K562 (cell line): ENCODE data around the gene CD99L2. TPM values are rescaled to one million over a fixed set of nuclear protein-coding genes. Genes with fewer than 3 reads are reported as not detected.

Experiments
- ATAC-seq: fragments of 200-7000 bp; cut with Tn5 transposase; 3 replicates; pipeline ENCODE4 v1.9.1; 2020; ENCODE audit warnings: moderate library complexity
- BruUV-seq: library from RNA; stranded (reverse); fragments of 400-500 nt; replicated peaks from 2 replicates; lab custom pipeline; 2021; lab: Mats Ljungman, UMichigan
- CTCF ChIA-PET: fragments of 300-600 bp; formaldehyde crosslinking; extraction: SDS; loops from one replicate; lab custom pipeline; 2021; ENCODE audit warnings: low intra/inter-chr PET ratio; lab: Yijun Ruan, JAX
- POLR2A ChIA-PET: fragments of 300-600, 350-650 bp; sonication (Branson Sonifier 250); formaldehyde crosslinking; extraction: SDS; loops from one replicate; lab custom pipeline; 2021; ENCODE audit warnings: antibody characterized with exemption, inconsistent platforms; lab: Yijun Ruan, JAX
- DNase-seq, 4 experiments: peaks; one replicate each; pipeline versions ENCODE4 v3.0.0 to v3.0.0-alpha.2; 2011 to 2018; ENCODE audit warnings: low spot score in 3 of 4, mixed read lengths in 3 of 4; ENCODE audit errors: extremely low read depth in 1 of 4
- FAIRE-seq: peaks from 2 replicates; lab custom pipeline; 2011; peaks lifted over from hg19 to GRCh38; lab: Jason Lieb, UNC
- H2AFZ ChIP-seq: 2 replicates; pipeline ENCODE4 v1.6.0; 2011; ENCODE audit warnings: low read depth, low read length, control low read depth, inconsistent platforms
- H3K27ac ChIP-seq: fragments of 200-600 bp; 3 replicates; pipeline ENCODE4 v1.8.0; 2011; ENCODE audit warnings: low read depth, mild to moderate bottlenecking, control low read depth, inconsistent platforms, low read length, moderate library complexity, mixed read lengths; ENCODE audit errors: extremely low read depth
- H3K27me3 ChIP-seq, 2 experiments: fragments of 300-600 bp in 1 of 2; 2 replicates in 1 of 2; 3 replicates in 1 of 2; pipeline versions ENCODE4 v1.6.0 to v1.8.0; 2011; ENCODE audit warnings: inconsistent platforms in 2 of 2, low read length in 2 of 2, mild to moderate bottlenecking in 1 of 2, mixed read lengths in 1 of 2, moderate library complexity in 1 of 2; ENCODE audit not compliant: control insufficient read depth in 2 of 2, insufficient read depth in 2 of 2
- H3K36me3 ChIP-seq: fragments of 300-600 bp; 3 replicates; pipeline ENCODE4 v1.8.0; 2011; ENCODE audit warnings: mild to moderate bottlenecking, low read length, inconsistent platforms; ENCODE audit not compliant: control insufficient read depth, insufficient read depth
- H3K4me1 ChIP-seq, 2 experiments: fragments of 200-600 bp in 1 of 2; replicated peaks in 1 of 2; 2 replicates in 1 of 2; 3 replicates in 1 of 2; pipeline versions ENCODE4 v1.5.1 to v1.8.0; 2011; ENCODE audit warnings: inconsistent platforms in 2 of 2, low read length in 2 of 2, mild to moderate bottlenecking in 1 of 2, mixed read lengths in 1 of 2, moderate library complexity in 1 of 2; ENCODE audit not compliant: control insufficient read depth in 2 of 2, insufficient read depth in 2 of 2
- H3K4me2 ChIP-seq: 2 replicates; pipeline ENCODE4 v1.6.1; 2011; ENCODE audit warnings: low read length, control low read depth, inconsistent platforms, mixed read lengths; ENCODE audit not compliant: insufficient read depth
- H3K4me3 ChIP-seq: fragments of 200-600 bp; sonication (generic), shearing (Covaris generic); 2 replicates; pipeline ENCODE4 v1.5.1; 2016; ENCODE audit warnings: control low read depth, inconsistent platforms
- H3K79me2 ChIP-seq: fragments of 200-600 bp; 3 replicates; pipeline ENCODE4 v1.8.0; 2011; ENCODE audit warnings: low read length, inconsistent platforms; ENCODE audit not compliant: control insufficient read depth, insufficient read depth
- H3K9ac ChIP-seq, 2 experiments: 2 replicates each; pipeline versions ENCODE4 v1.6.0 to v1.6.1; 2011; ENCODE audit warnings: low read depth in 2 of 2, low read length in 2 of 2, control low read depth in 1 of 2, inconsistent platforms in 1 of 2, mild to moderate bottlenecking in 1 of 2, mixed read lengths in 1 of 2; ENCODE audit not compliant: insufficient read depth in 1 of 2
- H3K9me1 ChIP-seq: one replicate; pipeline ENCODE4 v1.6.0; 2011; ENCODE audit warnings: inconsistent platforms, mild to moderate bottlenecking, low read length, moderate library complexity; ENCODE audit not compliant: control insufficient read depth, insufficient read depth
- H3K9me3 ChIP-seq: replicated peaks from 2 replicates; pipeline ENCODE4 v1.5.1; 2011; ENCODE audit warnings: low read depth, low read length, inconsistent platforms; ENCODE audit not compliant: control insufficient read depth, insufficient read depth
- H4K20me1 ChIP-seq: replicated peaks from 2 replicates; pipeline ENCODE4 v1.6.1; 2011; ENCODE audit warnings: low read length, inconsistent platforms, mixed read lengths; ENCODE audit not compliant: control insufficient read depth, insufficient read depth
- ASH1L ChIP-seq: fragments of 450-650 bp; IDR thresholded peaks from 2 replicates; pipeline ENCODE4 v1.6.1; 2018; ENCODE audit warnings: borderline replicate concordance, mild to moderate bottlenecking, low read depth; ENCODE audit not compliant: partially characterized antibody
- CBX2 ChIP-seq: fragments of 200-600 bp; sonication (generic); IDR thresholded peaks from one replicate; pipeline ENCODE4 v1.6.1; 2012; ENCODE audit warnings: mild to moderate bottlenecking, low read length, inconsistent platforms; ENCODE audit not compliant: insufficient read depth, poor library complexity, severe bottlenecking
- CBX3 ChIP-seq, 2 experiments: IDR thresholded peaks; 1 replicate in 1 of 2; 2 replicates in 1 of 2; pipeline ENCODE4 v1.6.1; 2012; ENCODE audit warnings: inconsistent platforms in 2 of 2, low read length in 2 of 2, borderline replicate concordance in 1 of 2, control low read depth in 1 of 2
- CBX5 ChIP-seq: IDR thresholded peaks from 2 replicates; pipeline ENCODE4 v1.6.1; 2014; ENCODE audit warnings: low read depth, borderline replicate concordance
- CHAMP1 ChIP-seq: fragments of 450-650 bp; IDR thresholded peaks from 2 replicates; pipeline ENCODE4 v1.6.1; 2016; ENCODE audit warnings: mild to moderate bottlenecking
- EGR1 ChIP-seq: fragments of 450-650 bp; conservative IDR thresholded peaks from 2 replicates; pipeline ENCODE4 v1.6.1; 2017; ENCODE audit warnings: mild to moderate bottlenecking
- LCOR ChIP-seq: sonication (generic); formaldehyde crosslinking; IDR thresholded peaks from 2 replicates; pipeline ENCODE4 v1.8.0; 2022; ENCODE audit warnings: mild to moderate bottlenecking, missing genetic modification reagents
- NCOA6 ChIP-seq: fragments of 450-650 bp; IDR thresholded peaks from 2 replicates; pipeline ENCODE4 v1.6.1; 2017; ENCODE audit warnings: mild to moderate bottlenecking
- POLR2AphosphoS2 ChIP-seq: IDR thresholded peaks from 2 replicates; pipeline ENCODE4 v1.6.1; 2012; ENCODE audit warnings: low read length, improper control_type of control experiment
- RBM17 ChIP-seq: fragments of 200-400 bp; formaldehyde crosslinking; IDR thresholded peaks from 2 replicates; pipeline ENCODE4 v1.6.1; 2017; ENCODE audit warnings: low read depth, mild to moderate bottlenecking, low read length, borderline replicate concordance
- SFPQ ChIP-seq: fragments of 200-400 bp; formaldehyde crosslinking; IDR thresholded peaks from 2 replicates; pipeline ENCODE4 v1.6.1; 2017; ENCODE audit warnings: mild to moderate bottlenecking, low read depth, low read length, moderate library complexity
- SREBF1 ChIP-seq: fragments of 150-350 bp; IDR thresholded peaks from 2 replicates; pipeline ENCODE4 v1.6.1; 2014; ENCODE audit warnings: antibody characterized with exemption, low read depth, low read length, borderline replicate concordance
- SUPT5H ChIP-seq: fragments of 450-650 bp; IDR thresholded peaks from 2 replicates; pipeline ENCODE4 v1.6.1; 2016
- TAF1 ChIP-seq: IDR thresholded peaks from 2 replicates; pipeline ENCODE4 v1.6.1; 2011; ENCODE audit warnings: mild to moderate bottlenecking, low read length, moderate library complexity; ENCODE audit not compliant: insufficient read depth, control insufficient read depth, severe bottlenecking; ENCODE audit errors: extremely low read depth
- ZNF197 ChIP-seq: fragments of 200-800 bp; sonication (Bioruptor generic); IDR thresholded peaks from 2 replicates; pipeline ENCODE4 v1.6.1; 2016; ENCODE audit warnings: low read depth, missing genetic modification characterization, missing compliant biosample characterization
- ZNF24 ChIP-seq: fragments of 450-650 bp; IDR thresholded peaks from 2 replicates; pipeline ENCODE4 v1.6.1; 2016
- ZNF347 ChIP-seq: fragments of 450-650 bp; formaldehyde crosslinking; IDR thresholded peaks from 2 replicates; pipeline ENCODE4 v1.4.0; 2020; ENCODE audit warnings: low read depth, mild to moderate bottlenecking, moderate library complexity
- ZNF561 ChIP-seq: fragments of 450-650 bp; formaldehyde crosslinking; conservative IDR thresholded peaks from 2 replicates; pipeline ENCODE4 v1.4.0; 2020; ENCODE audit warnings: mild to moderate bottlenecking, moderate library complexity
- WGBS: fragments of 100-300 bp; shearing (Covaris generic); methylation state at CpG from one replicate; pipeline ENCODE4 v1.1.6; 2016; ENCODE audit warnings: low coverage, mixed read lengths; ENCODE audit not compliant: insufficient coverage; ENCODE audit errors: missing lambda C conversion rate; 5-methylcytosine and 5-hydroxymethylcytosine counted together
- in situ Hi-C: fragments of 300-500 bp; cut with MboI; formaldehyde crosslinking; loops from 4 replicates; pipeline ENCODE4 v1.15.0; 2018; ENCODE audit warnings: inconsistent platforms, mixed read lengths
- intact Hi-C: fragments of 100-400 bp; cut with micrococcal nuclease; formaldehyde crosslinking; loops from 2 replicates; pipeline ENCODE4 v1.14.2; 2022
- polyA plus RNA-seq, 8 experiments: library from polyadenylated mRNA; depleted of rRNA in 4 of 8; stranded (reverse) in 5 of 8; unstranded in 3 of 8; fragments of >200 nt; fragmentation: Nextera tagmentation in 2 of 8; fragmentation: Illumina TruSeq in 1 of 8; extraction: Ambion mirVana in 2 of 8; extraction: Trizol in 1 of 8; gene quantifications; 2 replicates each; pipeline versions ENCODE4 v1.2.1 to v1.2.3, GENCODE V29; 2011 to 2014; ENCODE audit warnings: inconsistent platforms in 1 of 8, missing spikeins in 1 of 8
- total RNA-seq, 7 experiments: library from RNA; depleted of rRNA in 6 of 7; stranded (reverse); fragments of >200 nt in 6 of 7; fragmentation: Illumina TruSeq in 2 of 7; extraction: Trizol in 2 of 7; gene quantifications; 2 replicates each; pipeline versions ENCODE4 v1.2.1 to v1.2.3, GENCODE V29; 2011 to 2021; ENCODE audit warnings: low replicate concordance in 1 of 7
- TF ChIP-seq, protein P1 (sequence below): fragments of 250-450 bp; sonication (Bioruptor Pico); IDR thresholded peaks from 2 replicates; pipeline ENCODE4 v1.8.0; 2022; ENCODE audit warnings: inconsistent platforms

CD99L2 gene
- total and polyA plus RNA-seq, 9 of the 15 experiments (the other 6 are each of a cell fraction or from before 2014, with no cell fraction given), result 0.76 to 19.0 (median 11.9) TPM

- CTCF ChIA-PET, result no interaction called here
- no peak overlapping the region for H2AFZ ChIP-seq
- no peaks in the 10 kb centered on the region for H3K9me1 ChIP-seq
- FAIRE-seq (no peak), DNase-seq (no peak), ATAC-seq (no peak)
- H3K4me1 ChIP-seq, result no peaks in the 10 kb centered on the region
- WGBS, result 95% methylated on average over 9 of the region's 9 CpGs
- no peaks in the 10 kb centered on the region for H4K20me1 ChIP-seq
- H3K27me3 ChIP-seq, result no peaks in the 10 kb centered on the region
- POLR2A ChIA-PET, result no interaction called here
- H3K79me2 ChIP-seq, result no peaks in the 10 kb centered on the region
- no peaks in the 10 kb centered on the region for H3K9me3 ChIP-seq
- intact Hi-C loops (no loop called here), in situ Hi-C loops (no loop called here)
- no peak overlapping the region for H3K4me3 ChIP-seq
- BruUV-seq, result no TSS peak
- no peak overlapping the region for H3K27ac ChIP-seq
- H3K4me2 ChIP-seq, result no peak overlapping the region
- peaks cover 86% of the 10 kb centered on the region for H3K36me3 ChIP-seq
- H3K9ac ChIP-seq, result no peak overlapping the region
- TF ChIP-seq ZNF197 (CRISPR knock-in tag) (no peak), POLR2AphosphoS2 (no peak), CBX3 (IDR thresholded peaks at IDR 0.05; ENCODE audit: borderline replicate concordance in 1 of 2, low read length in 2 of 2) (no peak), SREBF1 (no peak), TAF1 (no peak), NCOA6 (no peak), CHAMP1 (no peak), CBX2 (no peak), ZNF561 (CRISPR knock-in tag) (no peak), CBX5 (no peak), ZNF24 (no peak), ZNF347 (CRISPR knock-in tag) (no peak), SUPT5H (no peak), RBM17 (no peak), ASH1L (no peak), SFPQ (no peak), EGR1 (no peak), LCOR (CRISPR knock-in tag) (no peak)
- TF ChIP-seq, protein P1, sequence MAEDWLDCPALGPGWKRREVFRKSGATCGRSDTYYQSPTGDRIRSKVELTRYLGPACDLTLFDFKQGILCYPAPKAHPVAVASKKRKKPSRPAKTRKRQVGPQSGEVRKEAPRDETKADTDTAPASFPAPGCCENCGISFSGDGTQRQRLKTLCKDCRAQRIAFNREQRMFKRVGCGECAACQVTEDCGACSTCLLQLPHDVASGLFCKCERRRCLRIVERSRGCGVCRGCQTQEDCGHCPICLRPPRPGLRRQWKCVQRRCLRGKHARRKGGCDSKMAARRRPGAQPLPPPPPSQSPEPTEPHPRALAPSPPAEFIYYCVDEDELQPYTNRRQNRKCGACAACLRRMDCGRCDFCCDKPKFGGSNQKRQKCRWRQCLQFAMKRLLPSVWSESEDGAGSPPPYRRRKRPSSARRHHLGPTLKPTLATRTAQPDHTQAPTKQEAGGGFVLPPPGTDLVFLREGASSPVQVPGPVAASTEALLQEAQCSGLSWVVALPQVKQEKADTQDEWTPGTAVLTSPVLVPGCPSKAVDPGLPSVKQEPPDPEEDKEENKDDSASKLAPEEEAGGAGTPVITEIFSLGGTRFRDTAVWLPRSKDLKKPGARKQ (CRISPR knock-in tag), result no peak
Observed at GRCh38 chrX:150736475-150736874, 162.0 kb downstream of the CD99L2 start.
